H1 (cell line): ENCODE results near the gene BAX. TPM values are rescaled to one million over a fixed set of nuclear protein-coding genes. Genes with fewer than 3 reads are reported as not detected.

ENCODE experiments used
- CTCF ChIA-PET: fragments of 300-600 bp; sonication (Branson Sonifier 250); formaldehyde crosslinking; loops from one replicate; lab custom pipeline; 2021; ENCODE audit not compliant: partially characterized antibody; lab: Charles Lee
- POLR2A ChIA-PET: fragments of 300-600 bp; sonication (Branson Sonifier 250); formaldehyde crosslinking; loops from one replicate; lab custom pipeline; 2021; ENCODE audit warnings: inconsistent platforms; ENCODE audit not compliant: partially characterized antibody; lab: Charles Lee
- DNase-seq, 2 experiments: peaks; one replicate each; pipeline versions ENCODE4 v3.0.0 to v3.0.0-alpha.2; 2010 to 2022; ENCODE audit warnings: low spot score in 2 of 2, low read depth in 1 of 2, mixed read lengths in 1 of 2
- FAIRE-seq: peaks from 2 replicates; lab custom pipeline; 2011; peaks lifted over from hg19 to GRCh38; lab: Jason Lieb, UNC
- H2AFZ ChIP-seq: 2 replicates; pipeline ENCODE4 v1.8.1; 2012; ENCODE audit warnings: low read length, inconsistent platforms
- H2AK5ac ChIP-seq: 2 replicates; pipeline ENCODE4 v1.6.1; 2013; ENCODE audit warnings: low read depth, low read length
- H2BK120ac ChIP-seq: replicated peaks from 2 replicates; pipeline ENCODE3; 2013; ENCODE audit warnings: low read depth, low read length, inconsistent platforms
- H2BK12ac ChIP-seq: 2 replicates; pipeline ENCODE4 v1.6.1; 2013; ENCODE audit warnings: low read depth, low read length
- H2BK15ac ChIP-seq: 2 replicates; pipeline ENCODE4 v1.6.1; 2013; ENCODE audit warnings: low read length
- H2BK20ac ChIP-seq: 2 replicates; pipeline ENCODE4 v1.6.1; 2013; ENCODE audit warnings: low read length
- H2BK5ac ChIP-seq: 2 replicates; pipeline ENCODE4 v1.6.1; 2013; ENCODE audit warnings: low read depth, low read length
- H3K14ac ChIP-seq: 2 replicates; pipeline ENCODE4 v1.6.1; 2013; ENCODE audit warnings: inconsistent platforms; ENCODE audit not compliant: insufficient read length
- H3K18ac ChIP-seq: 2 replicates; pipeline ENCODE4 v1.6.1; 2013; ENCODE audit warnings: low read length; ENCODE audit errors: extremely low read depth
- H3K23ac ChIP-seq: 2 replicates; pipeline ENCODE4 v1.6.1; 2013; ENCODE audit warnings: inconsistent platforms; ENCODE audit not compliant: insufficient read length
- H3K23me2 ChIP-seq: 2 replicates; pipeline ENCODE4 v1.6.1; 2013; ENCODE audit warnings: low read depth, low read length
- H3K27ac ChIP-seq: 2 replicates; pipeline ENCODE4 v1.6.1; 2011; ENCODE audit warnings: low read depth, low read length, inconsistent platforms
- H3K27me3 ChIP-seq, 4 experiments: replicated peaks in 1 of 4; 1 replicate in 1 of 4; 2 replicates in 3 of 4; pipeline versions ENCODE4 v1.6.1 to v1.8.1; 2011 to 2013; ENCODE audit warnings: low read length in 3 of 4, mild to moderate bottlenecking in 3 of 4, inconsistent platforms in 2 of 4, mixed read lengths in 2 of 4, moderate library complexity in 1 of 4; ENCODE audit not compliant: control insufficient read depth in 3 of 4, insufficient read depth in 3 of 4; ENCODE audit errors: extremely low read depth in 1 of 4
- H3K36me3 ChIP-seq, 4 experiments: 2 replicates each; pipeline versions ENCODE4 v1.6.1 to v1.8.1; 2011 to 2013; ENCODE audit warnings: mild to moderate bottlenecking in 4 of 4, low read length in 3 of 4, moderate library complexity in 2 of 4, control low read depth in 1 of 4, inconsistent platforms in 1 of 4; ENCODE audit not compliant: insufficient read depth in 4 of 4, control insufficient read depth in 2 of 4
- H3K4ac ChIP-seq: replicated peaks from 2 replicates; pipeline ENCODE3; 2013; ENCODE audit warnings: low read length, low read depth, mixed read lengths, inconsistent platforms; ENCODE audit not compliant: insufficient read length
- H3K4me1 ChIP-seq, 4 experiments: replicated peaks in 1 of 4; 1 replicate in 1 of 4; 2 replicates in 3 of 4; pipeline versions ENCODE4 v1.6.1 to v1.8.1; 2011 to 2013; ENCODE audit warnings: low read length in 3 of 4, inconsistent platforms in 2 of 4, mixed read lengths in 1 of 4; ENCODE audit not compliant: insufficient read depth in 4 of 4, control insufficient read depth in 3 of 4
- H3K4me2 ChIP-seq, 2 experiments: 2 replicates each; pipeline versions ENCODE4 v1.6.1 to v1.8.1; 2011 to 2013; ENCODE audit warnings: low read depth in 2 of 2, low read length in 2 of 2, control low read depth in 1 of 2, inconsistent platforms in 1 of 2, mild to moderate bottlenecking in 1 of 2; ENCODE audit not compliant: insufficient read depth in 1 of 2
- H3K4me3 ChIP-seq, 4 experiments: fragments of 200-600, 300-600 bp in 1 of 4; sonication (generic), shearing (Covaris generic), sonication (Bioruptor Twin) in 1 of 4; 2 replicates each; pipeline versions ENCODE4 v1.5.1 to v1.8.1; 2011 to 2016; ENCODE audit warnings: low read length in 4 of 4, low read depth in 3 of 4, control low read depth in 2 of 4, inconsistent platforms in 2 of 4, mild to moderate bottlenecking in 2 of 4, mixed read lengths in 1 of 4, moderate library complexity in 1 of 4; ENCODE audit not compliant: insufficient read depth in 2 of 4; ENCODE audit errors: extremely low read depth in 1 of 4
- H3K56ac ChIP-seq: replicated peaks from 2 replicates; pipeline ENCODE3; 2013; ENCODE audit warnings: low read depth, mild to moderate bottlenecking, mixed read lengths, low read length, inconsistent platforms; ENCODE audit not compliant: insufficient read length
- H3K79me1 ChIP-seq: 2 replicates; pipeline ENCODE4 v1.6.1; 2013; ENCODE audit warnings: low read depth, low read length, control low read depth
- H3K79me2 ChIP-seq, 2 experiments: 2 replicates each; pipeline versions ENCODE4 v1.6.1 to v1.8.1; 2012 to 2013; ENCODE audit warnings: low read length in 2 of 2, mild to moderate bottlenecking in 2 of 2, inconsistent platforms in 1 of 2; ENCODE audit not compliant: insufficient read depth in 2 of 2, control insufficient read depth in 1 of 2
- H3K9ac ChIP-seq, 4 experiments: replicated peaks in 1 of 4; 1 replicate in 1 of 4; 2 replicates in 3 of 4; pipeline versions ENCODE4 v1.6.1 to v1.8.1; 2011 to 2013; ENCODE audit warnings: low read depth in 3 of 4, low read length in 3 of 4, control low read depth in 2 of 4, mild to moderate bottlenecking in 2 of 4, moderate library complexity in 2 of 4, inconsistent platforms in 1 of 4; ENCODE audit errors: extremely low read depth in 1 of 4
- H3K9me3 ChIP-seq, 2 experiments: 2 replicates each; pipeline versions ENCODE4 v1.6.1 to v1.8.1; 2012 to 2013; ENCODE audit warnings: mild to moderate bottlenecking in 2 of 2, moderate library complexity in 2 of 2, control low read depth in 1 of 2, inconsistent platforms in 1 of 2, low read depth in 1 of 2, low read length in 1 of 2, mixed read lengths in 1 of 2; ENCODE audit not compliant: insufficient read depth in 2 of 2
- H4K20me1 ChIP-seq, 2 experiments: replicated peaks in 1 of 2; 2 replicates each; pipeline versions ENCODE3 to v1.8.1; 2011 to 2013; ENCODE audit warnings: inconsistent platforms in 2 of 2, low read length in 2 of 2, mild to moderate bottlenecking in 1 of 2; ENCODE audit not compliant: insufficient read depth in 2 of 2, control insufficient read depth in 1 of 2
- H4K5ac ChIP-seq: 2 replicates; pipeline ENCODE4 v1.6.1; 2013; ENCODE audit warnings: low read length, low read depth, mixed read lengths, inconsistent platforms; ENCODE audit not compliant: insufficient read length
- H4K8ac ChIP-seq: 2 replicates; pipeline ENCODE4 v1.8.0; 2013; ENCODE audit warnings: mild to moderate bottlenecking, moderate library complexity, low read length, inconsistent platforms; ENCODE audit not compliant: insufficient read depth; ENCODE audit errors: extremely low read depth
- H4K91ac ChIP-seq: replicated peaks from 2 replicates; pipeline ENCODE3; 2013; ENCODE audit warnings: low read length, mixed read lengths, inconsistent platforms; ENCODE audit not compliant: insufficient read length
- CTBP2 ChIP-seq: IDR thresholded peaks from 2 replicates; pipeline ENCODE4 v1.7.0; 2011; ENCODE audit warnings: borderline replicate concordance, mild to moderate bottlenecking, moderate library complexity, mixed read lengths, low read length; ENCODE audit not compliant: insufficient read depth, insufficient read length
- TCF12 ChIP-seq: IDR thresholded peaks from 2 replicates; pipeline ENCODE4 v1.6.1; 2011; ENCODE audit warnings: low read depth, mild to moderate bottlenecking, low read length
- ZNF274 ChIP-seq: IDR thresholded peaks from 2 replicates; pipeline ENCODE4 v1.7.0; 2012; ENCODE audit warnings: low read length, borderline replicate concordance; ENCODE audit errors: extremely low read depth
- WGBS, 2 experiments: shearing (Covaris generic) in 1 of 2; methylation state at CpG; one replicate each; pipeline versions ENCODE4 v1.1.6 to v1.1.7; 2013 to 2015; ENCODE audit warnings: low lambda C conversion rate in 2 of 2, mixed read lengths in 2 of 2, inconsistent platforms in 1 of 2, low coverage in 1 of 2, missing lambda C conversion rate in 1 of 2; ENCODE audit not compliant: insufficient replicate concordance in 2 of 2, insufficient coverage in 1 of 2, insufficient read length in 1 of 2; ENCODE audit errors: extremely low coverage in 1 of 2, missing lambda C conversion rate in 1 of 2; 5-methylcytosine and 5-hydroxymethylcytosine counted together
- polyA plus RNA-seq, 7 experiments: library from polyadenylated mRNA; depleted of rRNA in 3 of 7; stranded (reverse) in 5 of 7; unstranded in 2 of 7; fragments of >200 nt in 5 of 7; fragments of 200-250 nt in 2 of 7; gene quantifications; 1 replicate in 5 of 7; 2 replicates in 1 of 7; 4 replicates in 1 of 7; pipeline versions ENCODE4 v1.2.1 to v1.2.3, GENCODE V29; 2011 to 2013; ENCODE audit warnings: missing spikeins in 2 of 7, mixed read lengths in 2 of 7
- total RNA-seq: library from RNA; stranded (reverse); fragmentation: NEBNext Ultra II Directional; extraction: Animal tissue kit (Norgen Biotek cat#: 25700); gene quantifications from 2 replicates; pipeline ENCODE4 v1.2.1, GENCODE V29; 2021
- TF ChIP-seq, protein P1 (sequence below): IDR thresholded peaks from 2 replicates; pipeline ENCODE4 v1.6.1; 2011; ENCODE audit warnings: low read depth, mild to moderate bottlenecking, low read length; ENCODE audit not compliant: insufficient read depth

Gene BAX
- total and polyA plus RNA-seq, 2 of the 8 experiments (the other 6 are each of a cell fraction or from before 2014, with no cell fraction given): 257 to 346 TPM

DNA sequence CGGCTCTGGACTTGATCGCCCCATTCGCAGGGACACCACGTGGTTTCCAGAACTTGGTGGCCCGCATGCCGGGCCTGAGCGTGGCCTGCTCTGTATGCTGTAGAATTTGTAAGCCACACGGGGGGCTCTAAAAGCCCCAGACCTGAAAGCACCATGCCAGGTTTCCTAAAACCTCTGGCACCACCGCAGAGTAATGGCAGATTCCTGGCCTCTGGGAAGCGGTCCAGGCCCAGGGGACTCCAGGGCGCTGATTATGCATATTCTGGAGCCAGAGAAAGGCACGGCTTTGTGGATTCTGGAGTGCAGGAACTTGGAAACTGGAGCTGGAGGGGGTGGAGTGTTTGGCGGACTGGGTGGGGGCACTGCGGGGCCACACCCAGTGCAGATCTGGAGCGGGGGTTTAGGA, 14.1 kb downstream of the BAX start:
- no peak for FAIRE-seq
- POLR2A ChIA-PET: interaction anchor here (0.8 to 4.6 kb wide), 6 partner anchors 9 to 96 kb away, joined by 3 to 27 read pairs (median 6); partner anchors contain the start of genes NUCB1 and PPP1R15A

More for the DNA sequence above, 14.1 kb downstream of the BAX start:
- Histone ChIP-seq H3K4me2 (no peak overlapping the region), H3K4me3 (no peak overlapping the region), H4K8ac (no peak overlapping the region), H2BK120ac (no peak overlapping the region), H3K36me3 (peaks cover 2 to 29% (median 13%) of the 10 kb centered on the region in 4 experiments; a peak in 5 of 8 replicates), H3K9ac (no peak overlapping the region), H4K91ac (no peak overlapping the region), H3K27ac (no peak overlapping the region), H2BK12ac (no peak overlapping the region), H2AK5ac (no peak overlapping the region)
- no peak for DNase-seq
- no peak for TF ChIP-seq TCF12
- TF ChIP-seq ZNF274: no peak
- no peak for TF ChIP-seq CTBP2
- TF ChIP-seq, protein P1, sequence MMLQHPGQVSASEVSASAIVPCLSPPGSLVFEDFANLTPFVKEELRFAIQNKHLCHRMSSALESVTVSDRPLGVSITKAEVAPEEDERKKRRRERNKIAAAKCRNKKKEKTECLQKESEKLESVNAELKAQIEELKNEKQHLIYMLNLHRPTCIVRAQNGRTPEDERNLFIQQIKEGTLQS: no peak
- TF ChIP-seq, all 59 proteins: peak for 0
- Histone ChIP-seq H3K9me3 (no peaks in the 10 kb centered on the region), H3K79me2 (peaks cover 0 to 13% of the 10 kb centered on the region in 2 experiments; a peak in 2 of 4 replicates), H2BK20ac (no peak overlapping the region), H2AFZ (no peak overlapping the region), H3K56ac (no peak overlapping the region), H3K14ac (no peak overlapping the region), H3K4ac (no peak overlapping the region), H3K18ac (no peak overlapping the region), H2BK5ac (no peak overlapping the region), H2BK15ac (no peak overlapping the region), H3K23ac (no peak overlapping the region), H3K23me2 (peaks cover 14% of the 10 kb centered on the region; the same call in 1 of the 2 replicates), H3K4me1 (peaks cover 4 to 11% (median 7%) of the 10 kb centered on the region in 4 experiments), H4K20me1 (peaks cover 3 to 13% of the 10 kb centered on the region in 2 experiments), H4K5ac (no peak overlapping the region), H3K79me1 (peaks cover 2% of the 10 kb centered on the region; the same call in 1 of the 2 replicates), H3K27me3 (no peaks in the 10 kb centered on the region)
- WGBS, 2 experiments: 94% methylated on average over 15 of the region's 15 CpGs; no CpG with 5 or more reads in 1 of the 2 experiments
- CTCF ChIA-PET: interaction anchor here (1.0 to 3.0 kb wide), 2 partner anchors 34 to 180 kb away, joined by 4 to 14 read pairs; no protein-coding TSS in a partner anchor
